Trophoblast cell (in vitro differentiated cells and primary cell): Measurements from ENCODE around the gene EPHB2.
A peak's percentile ranks its signal among the peaks of the same experiment; 100 is the strongest.

Experiments
- DNase-seq, 2 donors: peaks; one replicate each; pipeline ENCODE4 v3.0.0-alpha.2; 2016
- H2AFZ ChIP-seq: 2 replicates; pipeline ENCODE4 v1.6.1; 2013; ENCODE audit warnings: low read length, moderate library complexity, mild to moderate bottlenecking; ENCODE audit not compliant: insufficient read depth, poor library complexity
- H2AK5ac ChIP-seq: 2 replicates; pipeline ENCODE4 v1.6.1; 2013; ENCODE audit warnings: mild to moderate bottlenecking, low read length
- H2BK120ac ChIP-seq: 2 replicates; pipeline ENCODE4 v1.6.1; 2013; ENCODE audit warnings: low read length, mild to moderate bottlenecking, moderate library complexity; ENCODE audit not compliant: insufficient read depth, poor library complexity
- H2BK12ac ChIP-seq: 2 replicates; pipeline ENCODE4 v1.6.1; 2013; ENCODE audit warnings: mild to moderate bottlenecking, low read length, moderate library complexity
- H2BK5ac ChIP-seq: 2 replicates; pipeline ENCODE4 v1.6.1; 2013; ENCODE audit warnings: low read length, low read depth, moderate library complexity, mild to moderate bottlenecking; ENCODE audit not compliant: poor library complexity
- H3K14ac ChIP-seq: 2 replicates; pipeline ENCODE4 v1.6.1; 2013; ENCODE audit warnings: mild to moderate bottlenecking, low read length
- H3K18ac ChIP-seq: 2 replicates; pipeline ENCODE4 v1.6.1; 2013; ENCODE audit warnings: mild to moderate bottlenecking, low read length
- H3K23ac ChIP-seq: 2 replicates; pipeline ENCODE4 v1.6.1; 2013; ENCODE audit warnings: low read length
- H3K27ac ChIP-seq: 2 replicates; pipeline ENCODE4 v1.5.1; 2013; ENCODE audit warnings: low read depth, mild to moderate bottlenecking, inconsistent platforms, low read length, moderate library complexity
- H3K27me3 ChIP-seq: 2 replicates; pipeline ENCODE4 v1.6.1; 2013; ENCODE audit warnings: inconsistent platforms, mild to moderate bottlenecking, low read length, moderate library complexity; ENCODE audit not compliant: insufficient read depth
- H3K36me3 ChIP-seq, 2 experiments: 1 replicate in 1 of 2; 2 replicates in 1 of 2; pipeline ENCODE4 v1.6.1; 2013; ENCODE audit warnings: low read length in 2 of 2, mild to moderate bottlenecking in 2 of 2, moderate library complexity in 1 of 2; ENCODE audit not compliant: insufficient read depth in 2 of 2, control insufficient read depth in 1 of 2
- H3K4ac ChIP-seq: 2 replicates; pipeline ENCODE4 v1.6.1; 2013; ENCODE audit warnings: low read depth, mild to moderate bottlenecking, low read length, moderate library complexity
- H3K4me1 ChIP-seq, 2 experiments: 1 replicate in 1 of 2; 2 replicates in 1 of 2; pipeline ENCODE4 v1.6.1; 2013; ENCODE audit warnings: low read length in 2 of 2, mild to moderate bottlenecking in 2 of 2, moderate library complexity in 1 of 2; ENCODE audit not compliant: insufficient read depth in 2 of 2, control insufficient read depth in 1 of 2
- H3K4me2 ChIP-seq: 2 replicates; pipeline ENCODE4 v1.6.1; 2013; ENCODE audit warnings: inconsistent platforms, mild to moderate bottlenecking, low read length, moderate library complexity
- H3K4me3 ChIP-seq: 2 replicates; pipeline ENCODE4 v1.5.1; 2013; ENCODE audit warnings: mild to moderate bottlenecking, low read depth, low read length, inconsistent platforms
- H3K79me1 ChIP-seq: one replicate; pipeline ENCODE4 v1.6.1; 2013; ENCODE audit warnings: low read length
- H3K79me2 ChIP-seq: 2 replicates; pipeline ENCODE4 v1.6.1; 2013; ENCODE audit warnings: low read length, mild to moderate bottlenecking; ENCODE audit not compliant: control insufficient read depth, insufficient read depth, poor library complexity
- H3K9ac ChIP-seq: 2 replicates; pipeline ENCODE4 v1.6.1; 2013; ENCODE audit warnings: mild to moderate bottlenecking, low read length
- H3K9me3 ChIP-seq: 2 replicates; pipeline ENCODE4 v1.6.1; 2013; ENCODE audit warnings: low read depth, mild to moderate bottlenecking, control low read depth, inconsistent platforms, low read length; ENCODE audit not compliant: insufficient read depth
- H4K12ac ChIP-seq: 2 replicates; pipeline ENCODE4 v1.6.1; 2013; ENCODE audit warnings: low read depth, mild to moderate bottlenecking, low read length, moderate library complexity
- H4K8ac ChIP-seq: 2 replicates; pipeline ENCODE4 v1.6.1; 2013; ENCODE audit warnings: low read depth, mild to moderate bottlenecking, low read length, moderate library complexity
- H4K91ac ChIP-seq: one replicate; pipeline ENCODE4 v1.6.1; 2013; ENCODE audit warnings: low read depth, mild to moderate bottlenecking, low read length, moderate library complexity
- WGBS: extraction: QIAGEN DNeasy Blood & Tissue Kit; methylation state at CpG from one replicate; pipeline ENCODE4 v1.1.7; 2013; ENCODE audit warnings: missing lambda C conversion rate; ENCODE audit not compliant: insufficient read length, insufficient coverage; ENCODE audit errors: extremely low coverage; 5-methylcytosine and 5-hydroxymethylcytosine counted together

Gene EPHB2

DNA sequence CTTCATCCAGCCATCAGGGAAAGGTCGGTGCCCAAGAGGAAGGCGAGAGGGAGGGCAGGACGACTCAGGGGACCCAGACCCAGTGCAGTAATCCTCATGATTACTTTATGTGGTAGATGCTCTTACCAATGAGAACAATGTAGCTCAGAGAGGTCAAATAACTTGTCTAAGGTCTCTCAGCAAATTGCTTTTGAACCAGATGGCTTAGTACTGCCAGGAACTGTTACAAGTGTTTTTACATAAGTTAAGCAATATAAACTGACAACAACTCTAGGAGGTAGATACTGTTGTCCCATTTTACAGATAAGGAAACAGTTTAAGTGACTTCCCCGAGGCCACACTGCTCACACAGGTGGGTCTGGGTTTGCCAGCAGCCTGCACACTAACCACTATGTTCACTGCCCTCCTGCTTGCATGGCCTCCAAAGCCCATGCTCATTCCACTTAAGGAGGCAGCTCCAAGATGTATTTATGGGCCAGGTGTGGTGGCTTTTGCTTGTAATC is 150.3 kb downstream of the EPHB2 start:
- Histone ChIP-seq H3K9ac (no peak overlapping the region), H3K4me1 (peaks cover 4 to 7% of the 10 kb centered on the region in 2 experiments), H3K4me2 (no peak overlapping the region), H4K12ac (no peak overlapping the region), H3K23ac (no peak overlapping the region), H4K8ac (no peak overlapping the region), H3K18ac (no peak overlapping the region), H3K27me3 (no peaks in the 10 kb centered on the region), H3K79me2 (no peaks in the 10 kb centered on the region), H3K4me3 (no peak overlapping the region), H2AK5ac (no peak overlapping the region), H2BK12ac (no peak overlapping the region), H2AFZ (no peak overlapping the region), H3K9me3 (no peaks in the 10 kb centered on the region), H3K36me3 (no peaks in the 10 kb centered on the region), H4K91ac (no peak overlapping the region), H3K79me1 (no peaks in the 10 kb centered on the region), H2BK120ac (no peak overlapping the region), H3K27ac (no peak overlapping the region), H3K4ac (no peak overlapping the region), H2BK5ac (no peak overlapping the region), H3K14ac (no peak overlapping the region)
- WGBS: no CpG with 5 or more reads among the region's 4 CpGs
- peak; percentile 77 to 89 for DNase-seq

DNA sequence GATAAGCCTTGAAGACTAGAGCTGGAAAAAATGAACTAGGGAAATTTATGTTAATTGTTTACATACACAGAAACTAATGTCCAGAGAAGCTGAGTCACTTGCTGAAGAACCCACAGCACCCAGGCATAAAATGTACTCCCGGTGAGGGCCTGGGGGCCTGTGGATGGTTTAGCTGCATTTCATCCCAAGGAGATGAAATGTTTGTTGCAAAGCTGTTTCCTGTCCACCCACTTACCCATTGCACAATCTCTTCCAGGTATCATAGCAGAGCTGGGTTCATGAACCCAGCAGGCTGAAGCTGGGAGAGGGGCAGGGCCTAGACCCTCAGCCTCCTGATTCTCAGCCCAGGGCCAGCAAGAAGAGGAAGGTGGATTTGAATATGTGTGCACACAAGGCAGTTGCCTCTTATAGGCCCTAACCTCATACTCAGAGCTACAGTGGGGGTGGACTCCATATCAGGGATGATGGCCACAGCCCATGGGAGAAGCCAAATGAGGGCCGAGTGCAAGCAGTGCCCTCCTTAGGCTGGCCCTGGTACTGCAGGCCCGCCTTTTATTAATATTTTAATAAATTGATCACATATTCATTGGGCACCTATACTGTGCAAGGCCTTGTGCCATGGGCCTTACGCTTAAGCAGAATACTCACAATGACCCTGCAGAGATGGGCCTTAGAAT is 151.3 kb downstream of the EPHB2 start:
- Histone ChIP-seq H3K79me2 (no peaks in the 10 kb centered on the region), H3K14ac (no peak overlapping the region), H2BK120ac (no peak overlapping the region), H2BK12ac (no peak overlapping the region), H3K27ac (no peak overlapping the region), H3K4me2 (no peak overlapping the region), H2AK5ac (no peak overlapping the region), H4K91ac (no peak overlapping the region), H3K23ac (no peak overlapping the region), H3K36me3 (no peaks in the 10 kb centered on the region), H2AFZ (no peak overlapping the region), H3K4me1 (peaks cover 4 to 7% of the 10 kb centered on the region in 2 experiments), H2BK5ac (no peak overlapping the region), H3K9ac (no peak overlapping the region), H3K27me3 (no peaks in the 10 kb centered on the region), H3K18ac (no peak overlapping the region), H3K4me3 (no peak overlapping the region), H4K8ac (no peak overlapping the region), H3K4ac (no peak overlapping the region), H4K12ac (no peak overlapping the region), H3K9me3 (no peaks in the 10 kb centered on the region), H3K79me1 (no peaks in the 10 kb centered on the region)
- no CpG with 5 or more reads among the region's 4 CpGs for WGBS
- DNase-seq: peak; percentile 98

DNA sequence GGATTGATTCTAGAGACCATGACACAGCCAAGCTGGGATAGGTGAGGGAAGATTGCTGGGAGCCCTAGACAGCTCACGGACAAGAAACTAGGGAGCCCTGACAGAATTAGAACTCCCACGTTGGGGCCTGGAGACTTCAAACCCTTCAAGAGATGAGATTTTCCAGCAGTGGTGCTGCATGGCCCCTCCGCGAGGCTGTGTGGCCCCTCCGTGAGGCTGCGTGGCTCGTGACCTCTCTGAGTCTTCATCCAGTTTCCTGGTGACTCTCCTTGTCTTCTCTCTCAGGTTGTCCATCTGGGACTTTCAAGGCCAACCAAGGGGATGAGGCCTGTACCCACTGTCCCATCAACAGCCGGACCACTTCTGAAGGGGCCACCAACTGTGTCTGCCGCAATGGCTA is 152.1 kb downstream of the EPHB2 start:
- no peak overlapping the region for H3K14ac ChIP-seq
- no CpG with 5 or more reads among the region's 9 CpGs for WGBS

DNA sequence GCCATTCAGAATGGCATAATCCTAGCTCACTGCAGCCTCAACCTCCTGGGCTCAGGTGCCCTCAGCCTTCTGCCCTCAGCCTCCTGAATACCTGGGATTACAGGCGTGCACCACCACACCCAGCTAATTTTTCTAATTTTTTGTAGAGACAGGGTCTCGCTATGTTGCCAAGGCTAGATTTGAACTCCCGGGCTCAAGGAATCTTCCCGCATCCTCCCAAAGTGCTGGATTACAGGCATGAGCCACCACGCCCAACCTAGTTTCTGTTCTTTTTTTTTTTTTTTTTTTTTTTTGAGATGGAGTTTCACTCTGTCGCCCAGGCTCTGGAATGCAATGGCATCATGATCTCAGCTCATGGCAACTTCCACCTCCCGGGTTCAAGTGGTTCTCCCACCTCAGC is 153.1 kb downstream of the EPHB2 start:
- Histone ChIP-seq H3K79me1 (no peaks in the 10 kb centered on the region), H3K79me2 (no peaks in the 10 kb centered on the region), H3K9me3 (no peaks in the 10 kb centered on the region), H3K23ac (no peak overlapping the region), H3K36me3 (no peaks in the 10 kb centered on the region), H3K27ac (no peak overlapping the region), H4K8ac (no peak overlapping the region), H2AK5ac (no peak overlapping the region), H3K4me2 (no peak overlapping the region), H3K18ac (no peak overlapping the region), H3K27me3 (no peaks in the 10 kb centered on the region), H3K9ac (no peak overlapping the region), H3K4me3 (no peak overlapping the region), H3K4ac (no peak overlapping the region), H4K91ac (no peak overlapping the region), H4K12ac (no peak overlapping the region), H2BK12ac (no peak overlapping the region), H2AFZ (no peak overlapping the region), H2BK120ac (no peak overlapping the region), H3K14ac (no peak overlapping the region), H3K4me1 (peaks cover 4 to 7% of the 10 kb centered on the region in 2 experiments), H2BK5ac (no peak overlapping the region)
- WGBS: no CpG with 5 or more reads among the region's 7 CpGs
- DNase-seq: peak; percentile 65 to 91

More for the DNA sequence above, 152.1 kb downstream of the EPHB2 start:
- no peak overlapping the region for H2AK5ac ChIP-seq
- no peaks in the 10 kb centered on the region for H3K79me1 ChIP-seq
- peaks cover 4 to 7% of the 10 kb centered on the region in 2 experiments for H3K4me1 ChIP-seq
- no peaks in the 10 kb centered on the region for H3K79me2 ChIP-seq
- H3K4ac ChIP-seq: no peak overlapping the region
- H3K18ac ChIP-seq: no peak overlapping the region
- H3K36me3 ChIP-seq: no peaks in the 10 kb centered on the region
- H2BK12ac ChIP-seq: no peak overlapping the region
- no peak overlapping the region for H3K4me3 ChIP-seq
- no peaks in the 10 kb centered on the region for H3K9me3 ChIP-seq
- no peak overlapping the region for H2AFZ ChIP-seq
- H4K12ac ChIP-seq: no peak overlapping the region
- DNase-seq: no peak
- no peak overlapping the region for H2BK5ac ChIP-seq
- no peak overlapping the region for H4K91ac ChIP-seq
- no peak overlapping the region for H3K4me2 ChIP-seq
- no peaks in the 10 kb centered on the region for H3K27me3 ChIP-seq
- H4K8ac ChIP-seq: no peak overlapping the region
- H2BK120ac ChIP-seq: no peak overlapping the region
- no peak overlapping the region for H3K9ac ChIP-seq
- no peak overlapping the region for H3K23ac ChIP-seq
- H3K27ac ChIP-seq: no peak overlapping the region
